ENCODE measurements around the gene TBX4.
"Not testable (repeated sequence)": the region's sequence is repeated elsewhere in the genome, so short reads cannot be mapped to it uniquely, and the experiment has no call there.

The TBX4 gene

GRCh38 chr17:61429274-61429673, 22.9 kb upstream of the TBX4 start:
- no peak for DNase-seq (ENCODE audit: low read depth in 2 of 2)

GRCh38 chr17:61429831-61430230, 22.4 kb upstream of the TBX4 start:
- not testable (repeated sequence) for DNase-seq (ENCODE audit: low read depth in 2 of 2)

DNA sequence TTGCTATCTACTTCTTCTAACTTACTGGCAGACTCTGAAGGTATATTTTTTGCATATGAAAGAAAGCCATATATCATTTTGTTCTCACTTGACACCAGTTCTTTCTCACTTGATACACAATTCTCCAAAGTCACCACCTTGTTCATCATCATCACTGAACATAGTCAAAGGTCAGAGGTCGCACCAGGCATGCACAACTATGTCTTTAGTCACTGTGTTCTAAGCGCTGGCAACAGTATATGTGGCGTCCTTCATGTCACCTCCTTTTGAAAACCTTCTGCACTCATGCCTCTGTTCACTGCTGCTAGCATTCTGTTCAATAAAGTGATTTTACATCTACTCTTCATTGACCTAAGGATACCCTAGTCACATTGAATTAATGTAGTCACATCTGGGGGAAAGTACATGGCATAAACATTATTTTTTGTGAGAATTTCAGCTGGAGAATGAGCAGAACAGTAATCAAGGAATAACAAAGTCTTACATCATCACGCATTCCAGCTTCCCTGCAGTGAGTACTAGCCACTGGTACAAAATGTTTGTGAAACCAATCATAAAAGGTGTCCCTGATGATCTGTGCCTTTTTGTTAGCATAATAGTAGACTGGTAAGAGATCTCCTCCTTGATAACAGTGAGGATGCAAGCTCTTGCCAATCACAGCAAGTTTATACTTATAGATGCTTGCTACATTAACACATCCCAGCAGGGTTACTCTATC, 20.5 kb upstream of the TBX4 start:
- no peak for DNase-seq (ENCODE audit: low read depth in 2 of 2)

DNA sequence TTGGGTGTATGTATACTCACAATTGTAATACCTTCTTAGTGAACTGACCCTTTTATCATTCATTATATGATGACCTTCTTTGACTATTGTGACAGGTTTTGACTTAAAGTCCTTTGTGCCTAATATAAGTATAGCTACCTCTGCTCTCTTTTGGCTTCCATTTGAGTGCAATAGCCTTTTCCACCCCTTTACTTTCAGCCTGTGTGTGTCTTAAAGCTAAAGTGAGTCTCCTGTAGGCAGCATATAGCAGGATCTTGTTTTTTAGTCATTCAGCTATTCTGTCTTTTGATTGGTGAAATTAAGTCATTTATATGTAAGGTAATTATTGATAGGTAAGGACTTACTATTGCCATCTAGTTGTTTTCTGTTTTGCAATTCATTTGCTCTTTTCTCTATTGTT, 15.9 kb upstream of the TBX4 start:
- no peak for DNase-seq (ENCODE audit: low read depth in 2 of 2)

GRCh38 chr17:61436995-61437704, 15.1 kb upstream of the TBX4 start:
- DNase-seq (ENCODE audit: low read depth in 2 of 2) = no peak

GRCh38 chr17:61440697-61441096, 11.5 kb upstream of the TBX4 start:
- DNase-seq (ENCODE audit: low read depth in 2 of 2) = no peak

GRCh38 chr17:61441507-61441906, 10.7 kb upstream of the TBX4 start:
- not testable (repeated sequence) for DNase-seq (ENCODE audit: low read depth in 2 of 2)

DNA sequence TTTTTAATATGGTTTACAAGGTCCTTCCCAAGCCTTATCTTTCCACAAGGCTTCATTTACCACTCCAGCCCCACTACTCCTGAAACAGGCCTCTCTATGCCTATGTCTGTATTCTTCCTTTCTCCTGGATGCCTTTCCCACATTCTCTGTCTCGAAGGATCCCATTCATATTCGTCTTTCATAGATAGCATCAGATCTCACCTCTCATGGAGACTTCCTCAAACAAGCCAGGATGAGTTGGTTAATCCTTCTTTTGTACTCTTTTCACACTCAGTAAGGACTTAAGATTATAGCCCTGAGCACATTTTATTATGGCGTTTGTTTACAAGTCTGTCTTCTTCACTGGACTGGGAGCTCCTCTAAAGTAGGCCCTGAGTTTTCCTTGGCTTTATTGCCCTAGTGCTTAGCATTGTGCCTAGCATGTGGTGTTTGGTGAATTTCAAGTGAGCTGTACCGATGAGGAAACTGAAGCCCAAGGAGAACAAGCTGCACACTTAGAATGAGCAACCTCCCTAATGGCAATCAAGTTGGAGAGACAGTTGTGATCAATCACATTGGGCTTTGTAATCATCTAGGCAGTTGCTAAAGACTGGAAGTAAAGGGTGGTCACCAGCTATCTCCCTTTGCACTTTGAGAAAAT, 10.0 kb upstream of the TBX4 start:
- DNase-seq (ENCODE audit: low read depth in 2 of 2) = no peak

DNA sequence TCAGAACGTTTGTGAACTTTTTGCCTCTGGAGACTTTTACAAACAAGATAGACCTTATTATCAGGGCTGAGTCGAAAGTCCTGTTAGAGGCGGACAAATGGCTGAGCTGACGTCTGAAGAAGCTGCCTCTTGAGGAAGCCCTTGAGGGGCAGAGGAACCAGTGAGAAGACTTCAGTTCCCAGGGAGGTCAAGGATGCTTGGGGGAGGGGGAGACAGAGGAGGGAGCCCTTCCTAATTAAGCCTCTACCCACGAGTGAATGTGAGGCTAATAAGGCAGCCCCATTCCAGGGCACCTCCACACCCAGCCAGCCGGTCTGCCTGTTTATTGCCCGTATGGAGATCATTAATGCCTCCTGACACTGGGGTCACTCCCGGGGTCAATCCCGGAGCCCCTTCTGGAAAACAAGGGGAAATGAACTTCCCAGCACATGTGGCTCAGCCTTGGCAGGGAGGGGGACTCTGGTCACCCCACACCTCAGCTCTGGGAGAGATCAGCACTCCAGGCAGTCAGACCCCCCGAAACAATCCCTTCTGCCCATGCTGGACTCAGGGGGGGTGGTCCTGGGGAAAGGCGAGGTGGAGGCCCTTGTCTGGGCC, 9.2 kb upstream of the TBX4 start:
- no peak for DNase-seq (ENCODE audit: low read depth in 2 of 2)

- no peak for DNase-seq (ENCODE audit: low read depth in 2 of 2)
These were observed 8.7 kb upstream of the TBX4 start for GRCh38 chr17:61443475-61443882.

- DNase-seq (ENCODE audit: low read depth in 2 of 2) = no peak
These were observed 8.1 kb upstream of the TBX4 start for GRCh38 chr17:61444075-61444474.

DNA sequence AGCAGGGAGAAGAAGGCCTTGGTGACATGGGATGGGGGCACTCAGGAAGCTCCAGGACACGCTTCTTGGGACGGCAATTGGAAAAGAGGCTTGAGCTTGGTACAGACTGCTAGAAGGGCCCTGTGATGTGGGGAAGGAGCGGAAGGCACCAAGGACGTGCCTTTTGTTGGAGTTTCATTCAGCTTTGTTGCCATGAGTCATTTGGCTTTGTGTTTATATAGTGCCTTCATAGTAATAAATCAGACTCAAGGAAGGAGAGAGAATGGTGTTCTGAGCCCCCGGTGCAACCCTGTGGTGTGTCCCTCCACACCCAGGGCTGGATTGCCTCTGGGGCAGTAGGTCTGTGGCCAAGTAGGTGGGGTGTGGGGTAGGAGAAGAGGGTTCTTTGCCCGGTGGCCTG, 7.4 kb upstream of the TBX4 start:
- no peak for DNase-seq (ENCODE audit: low read depth in 2 of 2)

GRCh38 chr17:61447358-61447757, 4.9 kb upstream of the TBX4 start:
- no peak for DNase-seq (ENCODE audit: low read depth in 2 of 2)

DNA sequence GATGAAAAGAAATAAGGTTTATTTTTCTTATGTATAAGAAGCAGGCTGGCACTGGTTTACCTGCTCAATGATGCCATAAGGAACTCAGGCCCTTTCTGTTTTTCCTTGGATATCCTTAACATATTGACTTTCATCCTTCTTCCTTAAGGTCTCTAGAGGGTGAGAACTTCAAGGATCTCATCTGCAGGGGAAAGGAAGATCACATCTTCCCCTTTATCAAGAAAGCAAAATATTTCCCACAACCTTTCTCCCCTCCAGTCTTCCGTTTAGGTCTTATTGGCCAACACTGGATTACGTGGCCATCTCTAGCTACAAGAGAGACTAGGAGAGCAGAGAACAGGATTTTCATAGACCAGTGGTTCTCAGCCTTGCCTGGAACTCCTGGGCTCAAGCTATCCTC, 4.2 kb upstream of the TBX4 start:
- DNase-seq (ENCODE audit: low read depth in 2 of 2) = no peak

DNA sequence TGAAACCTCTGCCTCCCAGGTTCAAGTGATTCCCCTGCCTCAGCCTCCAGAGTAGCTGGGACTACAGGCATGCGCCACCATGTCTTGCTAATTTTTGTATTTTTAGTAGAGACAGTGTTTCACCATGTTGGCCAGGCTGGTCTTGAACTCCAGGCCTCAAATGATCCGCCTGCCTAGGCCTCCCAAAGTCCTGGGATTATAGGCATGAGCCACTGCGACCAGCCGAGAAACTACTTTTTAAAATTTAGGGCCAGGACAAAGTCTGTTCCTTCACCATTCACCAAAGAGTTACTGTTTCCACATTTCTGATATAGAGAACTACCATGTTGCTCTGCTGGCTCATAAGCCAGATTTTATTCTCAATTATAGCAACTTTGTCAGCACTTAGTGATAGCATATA, 3.1 kb upstream of the TBX4 start:
- DNase-seq (ENCODE audit: low read depth in 2 of 2) = not testable (repeated sequence)

DNA sequence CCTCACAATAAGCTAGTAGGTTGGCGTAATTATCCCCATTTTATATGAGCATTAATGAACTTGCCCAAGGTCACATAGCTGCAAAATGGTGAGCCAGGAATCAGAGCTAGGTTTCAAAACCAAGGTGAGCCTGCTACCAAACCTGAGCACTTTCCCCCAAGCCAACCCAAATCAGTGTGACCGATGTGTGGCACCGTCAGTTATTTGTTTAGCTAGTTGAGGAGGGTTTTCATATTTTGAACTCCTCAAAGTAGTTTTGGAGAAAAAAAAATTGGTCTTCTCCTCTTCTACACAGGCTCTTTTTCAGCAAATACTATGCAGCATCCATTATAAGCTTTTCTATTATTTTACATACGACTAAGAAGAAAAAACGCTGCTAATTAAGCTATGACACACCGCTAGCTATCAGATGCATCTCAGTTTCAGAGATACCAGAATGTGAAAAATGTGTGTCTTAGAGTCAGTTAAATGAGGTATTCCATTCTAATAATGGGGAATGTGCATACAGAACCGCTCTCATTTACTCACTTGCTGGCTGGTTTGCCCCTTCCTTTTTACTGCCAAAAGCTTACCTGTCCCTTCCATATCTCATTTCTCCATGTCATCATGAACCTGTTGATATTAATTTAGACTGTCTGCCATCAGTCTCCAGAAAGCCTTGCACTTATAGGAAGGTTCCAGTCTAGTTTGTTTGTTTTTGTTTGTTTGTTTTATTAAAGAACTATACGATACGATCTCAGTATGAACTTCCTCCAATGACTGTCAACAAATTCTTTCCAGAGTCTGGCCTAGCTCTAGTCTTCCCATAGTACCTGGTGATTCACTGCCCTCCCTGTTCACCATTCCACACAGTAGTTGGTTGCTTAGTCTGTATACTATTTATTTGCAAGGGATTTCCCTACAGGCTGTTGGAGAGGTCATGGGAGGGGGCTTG, 2.2 kb upstream of the TBX4 start:
- DNase-seq (ENCODE audit: low read depth in 2 of 2) = no peak

DNA sequence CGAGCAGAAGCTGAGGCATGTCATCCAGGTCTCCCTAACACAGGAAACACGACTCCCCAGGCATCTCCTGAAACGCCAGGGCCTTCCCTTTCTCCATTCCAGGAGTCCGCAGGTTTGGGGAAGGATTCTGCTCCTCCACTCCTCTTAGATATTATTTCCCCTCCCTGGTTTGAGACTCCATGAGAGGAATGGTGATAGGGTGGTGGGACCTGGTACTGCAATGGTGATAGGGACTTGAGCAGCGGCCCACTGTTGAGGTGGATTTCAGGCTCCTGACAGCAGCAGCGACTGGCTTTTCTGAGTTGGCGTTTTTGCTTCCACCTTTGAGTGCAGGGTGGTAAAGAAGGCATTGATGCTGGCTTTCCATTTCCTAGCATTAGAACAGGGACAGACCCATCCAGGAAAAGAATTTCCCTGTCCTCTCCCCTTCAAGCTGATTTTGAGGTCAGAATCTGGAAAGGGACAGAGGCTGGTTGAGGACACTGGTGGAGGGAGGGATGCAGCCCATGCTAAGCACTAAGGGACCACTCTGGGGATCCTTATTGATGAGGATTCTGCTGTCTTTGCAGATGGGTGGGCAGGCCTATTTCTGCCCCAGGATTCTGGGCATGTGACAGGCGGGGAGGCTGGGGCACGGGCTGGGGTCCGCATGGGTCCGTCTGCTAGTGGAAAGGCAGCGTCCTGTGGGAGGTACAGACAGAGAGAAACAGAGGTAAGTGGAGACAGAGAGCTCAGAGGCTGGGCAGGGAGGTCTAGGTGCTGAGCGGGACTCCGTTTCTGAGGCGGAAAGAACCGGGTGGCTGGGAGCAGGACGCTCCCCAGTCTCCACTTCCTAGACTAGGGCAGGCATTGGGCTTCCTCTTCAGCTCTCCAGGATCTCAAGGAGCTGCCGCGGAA, 1.3 kb upstream of the TBX4 start:
- no peak for DNase-seq (ENCODE audit: low read depth in 2 of 2)

- DNase-seq (ENCODE audit: low read depth in 2 of 2) = no peak
These were observed 503 bp upstream of the TBX4 start for GRCh38 chr17:61451538-61452300.

DNA sequence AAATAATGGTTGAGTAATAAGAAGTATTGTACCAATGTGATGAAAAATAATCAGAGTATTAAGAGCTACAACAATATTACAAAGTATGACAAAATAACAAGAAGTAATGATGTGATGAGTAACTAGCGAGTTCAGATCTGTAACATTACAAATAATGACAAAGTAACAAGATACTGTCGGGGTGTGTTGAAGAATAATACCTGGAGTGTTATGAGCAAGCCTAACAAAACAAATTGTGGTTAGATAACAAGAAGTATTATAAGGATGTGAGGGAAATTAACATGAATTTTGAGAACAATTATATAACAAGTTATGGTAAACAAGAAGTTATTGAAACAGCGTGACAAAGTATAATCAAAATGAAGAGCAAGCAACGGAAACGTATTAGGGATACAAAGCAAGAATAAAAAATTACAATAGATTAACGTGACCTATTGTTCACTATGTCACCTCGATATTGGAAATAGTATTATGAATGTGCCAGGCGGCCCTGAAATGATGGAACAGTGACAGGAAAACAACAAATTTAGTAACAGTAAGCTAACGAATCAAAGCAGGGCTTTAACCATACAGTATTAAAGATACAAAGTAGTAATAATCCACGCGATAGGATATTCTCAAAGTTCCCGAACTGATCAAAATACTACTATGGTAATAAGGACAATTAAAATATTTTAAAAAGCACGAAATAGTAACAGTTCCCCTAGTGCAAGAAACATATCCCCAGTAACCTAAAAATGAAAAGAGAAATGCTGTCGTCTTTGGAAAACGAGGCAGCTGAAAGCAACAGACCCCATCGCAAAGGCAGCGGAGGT, 1.6 kb downstream of the TBX4 start:
- DNase-seq (ENCODE audit: low read depth in 2 of 2) = no peak

Data from stimulated activated CD8-positive, alpha-beta memory T cell treated with anti-CD3 and anti-CD28 coated beads, Interleukin-2, amount 100 ng/mL, for 1 hour (primary cell).